ENCODE results near the gene WAPL. TPM values are rescaled to one million over a fixed set of nuclear protein-coding genes. Genes with fewer than 3 reads are reported as not detected.
"Not testable (repeated sequence)": the region's sequence is repeated elsewhere in the genome, so short reads cannot be mapped to it uniquely, and the experiment has no call there.

Gene WAPL
- total and polyA plus RNA-seq, 12 donors = 11.1 to 44.5 (median 31.2) TPM

- Histone ChIP-seq H3K4me1 (replicated peaks in 1 of 2) (peaks cover 7 to 16% of the 10 kb centered on the region in 2 donors), H3K9me3 (replicated peaks in 1 of 3) (no peaks in the 10 kb centered on the region), H3K4me3 (no peak overlapping the region), H3K27me3 (no peaks in the 10 kb centered on the region), H3K27ac (no peak overlapping the region), H3K36me3 (replicated peaks in 1 of 2) (no peaks in the 10 kb centered on the region)
- intact Hi-C loops (cut with DNase I) = no loop called here
- TF ChIP-seq, protein P1, sequence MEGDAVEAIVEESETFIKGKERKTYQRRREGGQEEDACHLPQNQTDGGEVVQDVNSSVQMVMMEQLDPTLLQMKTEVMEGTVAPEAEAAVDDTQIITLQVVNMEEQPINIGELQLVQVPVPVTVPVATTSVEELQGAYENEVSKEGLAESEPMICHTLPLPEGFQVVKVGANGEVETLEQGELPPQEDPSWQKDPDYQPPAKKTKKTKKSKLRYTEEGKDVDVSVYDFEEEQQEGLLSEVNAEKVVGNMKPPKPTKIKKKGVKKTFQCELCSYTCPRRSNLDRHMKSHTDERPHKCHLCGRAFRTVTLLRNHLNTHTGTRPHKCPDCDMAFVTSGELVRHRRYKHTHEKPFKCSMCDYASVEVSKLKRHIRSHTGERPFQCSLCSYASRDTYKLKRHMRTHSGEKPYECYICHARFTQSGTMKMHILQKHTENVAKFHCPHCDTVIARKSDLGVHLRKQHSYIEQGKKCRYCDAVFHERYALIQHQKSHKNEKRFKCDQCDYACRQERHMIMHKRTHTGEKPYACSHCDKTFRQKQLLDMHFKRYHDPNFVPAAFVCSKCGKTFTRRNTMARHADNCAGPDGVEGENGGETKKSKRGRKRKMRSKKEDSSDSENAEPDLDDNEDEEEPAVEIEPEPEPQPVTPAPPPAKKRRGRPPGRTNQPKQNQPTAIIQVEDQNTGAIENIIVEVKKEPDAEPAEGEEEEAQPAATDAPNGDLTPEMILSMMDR (IDR thresholded peaks at IDR 0.05) = no peak
- WGBS, 4 donors = 94 to 97% (median 94%) methylated on average over 4 of the region's 4 CpGs
- no peak for DNase-seq
Measured at GRCh38 chr10:86526606-86527005, 5.0 kb upstream of the WAPL start.

DNA sequence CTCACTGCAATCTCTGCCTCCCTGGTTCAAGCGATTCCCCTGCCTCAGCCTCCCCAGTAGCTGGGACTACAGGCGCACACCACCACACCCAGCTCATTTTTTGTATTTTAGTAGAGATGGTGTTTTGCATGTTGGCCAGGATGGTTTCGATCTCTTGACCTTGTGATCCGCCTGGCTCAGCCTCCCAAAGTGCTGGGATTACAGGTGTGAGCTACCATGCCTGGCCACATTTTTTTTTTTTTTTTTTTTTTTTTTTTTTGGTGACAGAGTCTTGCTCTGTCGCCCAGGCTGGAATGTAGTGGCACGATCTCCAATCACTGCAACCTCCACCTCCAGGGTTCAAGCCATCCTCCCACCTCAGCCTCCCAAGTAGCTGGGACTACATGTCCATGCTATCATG lies 4.1 kb upstream of the WAPL start:
- intact Hi-C loops (cut with DNase I) = not testable (repeated sequence)
- WGBS, 4 donors = 91 to 98% (median 96%) methylated on average over 6 of the region's 6 CpGs

DNA sequence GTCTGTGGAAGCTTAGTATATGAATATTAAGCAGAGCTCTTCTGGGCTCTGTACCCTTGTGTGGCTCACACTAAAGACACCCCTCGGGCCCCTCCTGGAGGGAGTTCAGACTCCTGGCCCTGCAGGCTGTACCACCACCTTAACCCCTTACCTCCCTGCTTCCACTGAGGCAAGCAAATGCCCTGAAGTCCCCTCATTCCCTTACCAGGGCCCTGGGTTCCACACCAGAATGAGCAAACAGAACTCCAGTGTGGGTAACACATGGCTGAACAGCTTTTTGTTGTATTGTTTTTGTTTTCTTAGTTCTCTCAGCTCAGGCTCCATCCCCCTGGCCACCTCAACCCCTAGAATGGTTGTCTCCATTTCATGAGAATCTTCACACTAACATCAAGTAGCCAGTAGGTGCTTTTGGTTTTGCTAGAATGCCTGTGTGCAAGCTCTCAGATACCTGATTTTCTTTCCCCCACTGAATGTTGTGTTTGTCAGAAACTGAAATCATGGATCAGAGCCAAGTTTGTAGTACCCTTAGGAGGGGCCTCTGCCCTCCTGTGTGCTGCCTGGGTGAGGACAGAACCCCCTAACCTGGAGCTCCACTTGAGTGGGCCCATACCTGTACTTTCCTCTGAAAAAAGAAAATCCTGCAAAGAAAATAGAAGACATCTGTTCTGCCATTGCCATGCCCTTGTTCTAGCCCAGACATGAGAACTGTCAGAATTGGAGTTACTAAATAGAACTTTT lies 2.8 kb upstream of the WAPL start:
- intact Hi-C loops (cut with DNase I) = no loop called here
- 38 to 82% (median 60%) methylated on average over 1 of the region's 1 CpG for WGBS, 4 donors

More for the DNA sequence above, 4.1 kb upstream of the WAPL start:
- not testable (repeated sequence) for H3K27me3 ChIP-seq; H3K27ac ChIP-seq; H3K36me3 ChIP-seq (replicated peaks in 1 of 2); H3K4me3 ChIP-seq; H3K9me3 ChIP-seq (replicated peaks in 1 of 3); DNase-seq
- H3K4me1 ChIP-seq (replicated peaks in 1 of 2) = peaks cover 7 to 16% of the 10 kb centered on the region in 2 donors

GRCh38 chr10:86523348-86523747 lies 1.8 kb upstream of the WAPL start:
- peaks cover 20 to 39% of the 10 kb centered on the region in 2 donors for H3K4me1 ChIP-seq (replicated peaks in 1 of 2)
- intact Hi-C loops (cut with DNase I) = no loop called here
- DNase-seq = peak in 1 of 7 donors; percentile 56
- H3K36me3 ChIP-seq (replicated peaks in 1 of 2) = no peaks in the 10 kb centered on the region
- TF ChIP-seq, protein P1 (IDR thresholded peaks at IDR 0.05) = peak in 2 of 6 experiments; percentile 18 to 31
- TF ChIP-seq POLR2A (IDR thresholded peaks at IDR 0.05) = no peak
- no peaks in the 10 kb centered on the region for H3K9me3 ChIP-seq (replicated peaks in 1 of 3)
- no peak overlapping the region for H3K4me3 ChIP-seq
- H3K27ac ChIP-seq = no peak overlapping the region
- WGBS, 4 donors = 53 to 74% (median 58%) methylated on average over 1 of the region's 1 CpG
- no peaks in the 10 kb centered on the region for H3K27me3 ChIP-seq

More for the DNA sequence above, 2.8 kb upstream of the WAPL start:
- TF ChIP-seq, protein P1 (IDR thresholded peaks at IDR 0.05) = no peak
- TF ChIP-seq POLR2A (IDR thresholded peaks at IDR 0.05) = no peak
- Histone ChIP-seq H3K27me3 (no peaks in the 10 kb centered on the region), H3K9me3 (replicated peaks in 1 of 3) (no peaks in the 10 kb centered on the region), H3K4me1 (replicated peaks in 1 of 2) (peaks cover 17 to 29% of the 10 kb centered on the region in 2 donors), H3K36me3 (replicated peaks in 1 of 2) (no peaks in the 10 kb centered on the region), H3K4me3 (no peak overlapping the region), H3K27ac (no peak overlapping the region)
- no peak for DNase-seq

- no peaks in the 10 kb centered on the region for H3K36me3 ChIP-seq (replicated peaks in 1 of 2)
- no peak for TF ChIP-seq POLR2A (IDR thresholded peaks at IDR 0.05)
- TF ChIP-seq, protein P1 (IDR thresholded peaks at IDR 0.05) = no peak
- no peaks in the 10 kb centered on the region for H3K9me3 ChIP-seq (replicated peaks in 1 of 3)
- intact Hi-C loops (cut with DNase I) = no loop called here
- 25 to 30% (median 28%) methylated on average over 11 of the region's 11 CpGs for WGBS, 4 donors
- peak overlapping the region; percentile 59 to 93 (median 82) for H3K4me3 ChIP-seq
- no peaks in the 10 kb centered on the region for H3K27me3 ChIP-seq
- H3K4me1 ChIP-seq (replicated peaks in 1 of 2) = peaks cover 20 to 48% of the 10 kb centered on the region in 2 donors
- DNase-seq = peak in 1 of 7 donors; percentile 53
- H3K27ac ChIP-seq = peak overlapping the region in 2 of 5 donors; percentile 97
Measured at GRCh38 chr10:86522510-86522855, 891 bp upstream of the WAPL start.

Measured in adrenal gland (tissue), 12 donors.